ENCODE data around the gene ZNF805.
"Not testable (repeated sequence)": the region's sequence is repeated elsewhere in the genome, so short reads cannot be mapped to it uniquely, and the experiment has no call there.

Gene ZNF805

DNA sequence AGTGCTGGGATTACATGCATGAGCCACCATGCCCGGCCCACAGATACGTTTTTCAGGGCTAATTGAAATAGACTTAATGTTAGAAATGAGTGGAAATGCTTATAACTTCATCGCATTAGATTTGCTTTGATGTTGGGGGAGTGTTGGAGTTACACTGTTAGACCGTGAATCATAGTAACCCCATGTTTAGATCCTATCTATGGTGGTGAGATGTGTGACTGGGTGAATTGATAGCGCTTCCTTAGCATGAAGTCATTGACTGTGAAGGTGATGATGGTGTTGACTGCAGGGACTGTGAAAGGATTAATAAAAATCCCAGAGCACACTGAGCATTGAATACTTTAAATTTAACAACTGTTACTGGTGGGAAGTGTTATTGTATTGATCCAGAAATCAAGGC is 47.4 kb upstream of the ZNF805 start:
- Histone ChIP-seq H3K4me1 (ENCODE audit: insufficient read depth, low read length, severe bottlenecking) (peaks cover 17% of the 10 kb centered on the region), H3K4me2 (ENCODE audit: low read length) (peak overlapping the region; percentile 78), H3K27ac (ENCODE audit: low read depth, low read length, poor library complexity, severe bottlenecking) (no peak overlapping the region), H3K9me3 (ENCODE audit: low read length) (peaks cover 17% of the 10 kb centered on the region), H3K79me2 (ENCODE audit: insufficient read depth, low read length) (peaks cover 16% of the 10 kb centered on the region), H3K27me3 (ENCODE audit: insufficient read depth, low read length) (no peaks in the 10 kb centered on the region), H3K9me2 (ENCODE audit: low read depth, low read length) (no peaks in the 10 kb centered on the region), H3K9ac (ENCODE audit: low read length) (no peak overlapping the region), H3K36me3 (ENCODE audit: insufficient read depth, low read length) (peaks cover 61% of the 10 kb centered on the region), H3K4me3 (ENCODE audit: low read depth, low read length, poor library complexity, severe bottlenecking) (peak overlapping the region; percentile 81), H4K20me1 (ENCODE audit: insufficient read depth, low read length) (no peaks in the 10 kb centered on the region), H3F3A (ENCODE audit: insufficient read depth, low read length) (no peaks in the 10 kb centered on the region), H2AFZ (ENCODE audit: low read length) (no peak overlapping the region)
- TF ChIP-seq, protein P1, sequence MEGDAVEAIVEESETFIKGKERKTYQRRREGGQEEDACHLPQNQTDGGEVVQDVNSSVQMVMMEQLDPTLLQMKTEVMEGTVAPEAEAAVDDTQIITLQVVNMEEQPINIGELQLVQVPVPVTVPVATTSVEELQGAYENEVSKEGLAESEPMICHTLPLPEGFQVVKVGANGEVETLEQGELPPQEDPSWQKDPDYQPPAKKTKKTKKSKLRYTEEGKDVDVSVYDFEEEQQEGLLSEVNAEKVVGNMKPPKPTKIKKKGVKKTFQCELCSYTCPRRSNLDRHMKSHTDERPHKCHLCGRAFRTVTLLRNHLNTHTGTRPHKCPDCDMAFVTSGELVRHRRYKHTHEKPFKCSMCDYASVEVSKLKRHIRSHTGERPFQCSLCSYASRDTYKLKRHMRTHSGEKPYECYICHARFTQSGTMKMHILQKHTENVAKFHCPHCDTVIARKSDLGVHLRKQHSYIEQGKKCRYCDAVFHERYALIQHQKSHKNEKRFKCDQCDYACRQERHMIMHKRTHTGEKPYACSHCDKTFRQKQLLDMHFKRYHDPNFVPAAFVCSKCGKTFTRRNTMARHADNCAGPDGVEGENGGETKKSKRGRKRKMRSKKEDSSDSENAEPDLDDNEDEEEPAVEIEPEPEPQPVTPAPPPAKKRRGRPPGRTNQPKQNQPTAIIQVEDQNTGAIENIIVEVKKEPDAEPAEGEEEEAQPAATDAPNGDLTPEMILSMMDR (IDR thresholded peaks at IDR 0.05; ENCODE audit: low read length) = no peak
- no peak for TF ChIP-seq EZH2 (IDR thresholded peaks at IDR 0.05; ENCODE audit: borderline replicate concordance, low read length)

DNA sequence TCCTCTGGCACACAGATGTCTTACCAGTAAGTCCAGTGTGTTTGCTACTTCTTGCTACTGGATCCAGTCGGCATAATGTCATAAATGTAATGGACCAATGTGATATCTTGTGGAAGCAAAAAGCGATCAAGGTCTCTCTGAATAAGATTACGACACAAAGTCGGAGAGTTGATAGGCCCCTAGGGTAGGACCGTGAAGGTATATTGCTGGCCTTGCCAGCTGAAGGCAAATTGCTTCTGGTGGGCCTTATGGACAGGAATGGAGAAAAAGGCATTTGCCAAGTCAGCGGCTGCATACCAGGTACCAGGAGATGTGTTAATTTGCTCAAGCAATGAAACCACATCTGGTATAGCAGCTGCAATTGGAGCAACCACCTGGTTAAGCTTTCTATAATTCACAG is 42.6 kb upstream of the ZNF805 start:
- H3K9me2 ChIP-seq (ENCODE audit: low read depth, low read length); H3K79me2 ChIP-seq (ENCODE audit: insufficient read depth, low read length); H3F3A ChIP-seq (ENCODE audit: insufficient read depth, low read length); H3K27ac ChIP-seq (ENCODE audit: low read depth, low read length, poor library complexity, severe bottlenecking); H3K4me3 ChIP-seq (ENCODE audit: low read depth, low read length, poor library complexity, severe bottlenecking); H3K9me3 ChIP-seq (ENCODE audit: low read length); H3K4me2 ChIP-seq (ENCODE audit: low read length); H3K9ac ChIP-seq (ENCODE audit: low read length); H4K20me1 ChIP-seq (ENCODE audit: insufficient read depth, low read length); H3K4me1 ChIP-seq (ENCODE audit: insufficient read depth, low read length, severe bottlenecking); H3K27me3 ChIP-seq (ENCODE audit: insufficient read depth, low read length); H2AFZ ChIP-seq (ENCODE audit: low read length): not testable (repeated sequence)
- peaks cover 62% of the 10 kb centered on the region for H3K36me3 ChIP-seq (ENCODE audit: insufficient read depth, low read length)

DNA sequence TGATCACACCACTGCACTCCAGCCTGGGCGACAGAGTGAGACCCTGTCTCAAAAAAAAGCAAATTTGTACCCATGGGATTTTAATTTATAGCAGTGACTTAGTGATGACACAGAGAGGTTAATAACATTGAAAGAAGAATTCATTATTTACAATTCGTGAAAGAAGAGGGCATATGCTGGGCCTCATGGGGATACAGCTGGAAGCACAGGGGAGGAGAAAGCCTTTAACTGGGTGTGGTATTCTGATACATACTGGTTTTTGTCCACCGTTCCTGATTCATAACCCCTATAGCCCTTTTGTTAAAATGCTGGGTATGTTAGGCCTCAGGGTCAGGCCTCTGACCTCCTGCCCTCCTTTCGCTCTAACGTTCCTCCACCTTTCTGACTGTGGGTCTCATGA is 38.3 kb upstream of the ZNF805 start:
- Histone ChIP-seq H3K27ac (ENCODE audit: low read depth, low read length, poor library complexity, severe bottlenecking) (no peak overlapping the region), H2AFZ (ENCODE audit: low read length) (no peak overlapping the region), H3K36me3 (ENCODE audit: insufficient read depth, low read length) (peaks cover 51% of the 10 kb centered on the region), H4K20me1 (ENCODE audit: insufficient read depth, low read length) (no peaks in the 10 kb centered on the region), H3K9me2 (ENCODE audit: low read depth, low read length) (no peaks in the 10 kb centered on the region), H3K79me2 (ENCODE audit: insufficient read depth, low read length) (no peaks in the 10 kb centered on the region), H3K4me2 (ENCODE audit: low read length) (no peak overlapping the region), H3F3A (ENCODE audit: insufficient read depth, low read length) (no peaks in the 10 kb centered on the region), H3K9ac (ENCODE audit: low read length) (no peak overlapping the region), H3K9me3 (ENCODE audit: low read length) (no peaks in the 10 kb centered on the region), H3K27me3 (ENCODE audit: insufficient read depth, low read length) (no peaks in the 10 kb centered on the region), H3K4me1 (ENCODE audit: insufficient read depth, low read length, severe bottlenecking) (no peaks in the 10 kb centered on the region), H3K4me3 (ENCODE audit: low read depth, low read length, poor library complexity, severe bottlenecking) (no peak overlapping the region)
- TF ChIP-seq, protein P1 (IDR thresholded peaks at IDR 0.05; ENCODE audit: low read length) = no peak
- TF ChIP-seq EZH2 (IDR thresholded peaks at IDR 0.05; ENCODE audit: borderline replicate concordance, low read length) = no peak

DNA sequence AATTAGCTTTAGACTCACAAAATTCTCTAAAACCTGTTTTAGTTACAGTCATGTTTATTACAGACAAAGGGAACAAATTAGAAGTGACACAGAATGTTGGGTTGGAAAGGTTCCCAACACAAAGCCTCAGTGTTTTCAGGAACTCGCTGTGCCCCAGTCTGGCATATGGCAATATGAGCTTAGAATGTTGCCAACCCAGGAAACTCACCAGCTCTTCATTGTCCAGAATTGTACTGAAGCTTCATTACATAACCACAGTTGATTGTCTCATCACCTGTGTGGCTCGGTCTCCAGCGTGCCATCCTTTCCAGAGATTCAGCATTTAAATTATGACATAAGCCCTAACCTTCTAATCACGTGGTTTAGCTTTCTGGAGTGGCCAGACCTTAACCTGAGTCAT is 30.1 kb upstream of the ZNF805 start:
- peaks cover 74% of the 10 kb centered on the region for H3K36me3 ChIP-seq (ENCODE audit: insufficient read depth, low read length)

More for the DNA sequence above, 30.1 kb upstream of the ZNF805 start:
- no peaks in the 10 kb centered on the region for H3K4me1 ChIP-seq (ENCODE audit: insufficient read depth, low read length, severe bottlenecking)
- no peaks in the 10 kb centered on the region; the same call in 1 of the 2 replicates for H3K9me3 ChIP-seq (ENCODE audit: low read length)
- no peak overlapping the region for H3K4me2 ChIP-seq (ENCODE audit: low read length)
- H3F3A ChIP-seq (ENCODE audit: insufficient read depth, low read length) = no peaks in the 10 kb centered on the region; the same call in 1 of the 2 replicates
- H3K27me3 ChIP-seq (ENCODE audit: insufficient read depth, low read length) = no peaks in the 10 kb centered on the region
- H3K9ac ChIP-seq (ENCODE audit: low read length) = no peak overlapping the region
- no peak overlapping the region for H3K4me3 ChIP-seq (ENCODE audit: low read depth, low read length, poor library complexity, severe bottlenecking)
- H3K79me2 ChIP-seq (ENCODE audit: insufficient read depth, low read length) = no peaks in the 10 kb centered on the region
- H3K27ac ChIP-seq (ENCODE audit: low read depth, low read length, poor library complexity, severe bottlenecking) = no peak overlapping the region
- H3K9me2 ChIP-seq (ENCODE audit: low read depth, low read length) = no peaks in the 10 kb centered on the region
- no peak overlapping the region for H2AFZ ChIP-seq (ENCODE audit: low read length)
- no peaks in the 10 kb centered on the region for H4K20me1 ChIP-seq (ENCODE audit: insufficient read depth, low read length)
- no peak for TF ChIP-seq EZH2 (IDR thresholded peaks at IDR 0.05; ENCODE audit: borderline replicate concordance, low read length)
- TF ChIP-seq, protein P1 (IDR thresholded peaks at IDR 0.05; ENCODE audit: low read length) = no peak

All from OCI-LY1 (cell line).